Measurements from ENCODE around the gene CYB5R4.
"Not testable (repeated sequence)": the region's sequence is repeated elsewhere in the genome, so short reads cannot be mapped to it uniquely, and the experiment has no call there.

CYB5R4 gene

GRCh38 chr6:83927470-83927869 is 68.0 kb downstream of the CYB5R4 start:
- no peak overlapping the region for H3K9ac ChIP-seq

DNA sequence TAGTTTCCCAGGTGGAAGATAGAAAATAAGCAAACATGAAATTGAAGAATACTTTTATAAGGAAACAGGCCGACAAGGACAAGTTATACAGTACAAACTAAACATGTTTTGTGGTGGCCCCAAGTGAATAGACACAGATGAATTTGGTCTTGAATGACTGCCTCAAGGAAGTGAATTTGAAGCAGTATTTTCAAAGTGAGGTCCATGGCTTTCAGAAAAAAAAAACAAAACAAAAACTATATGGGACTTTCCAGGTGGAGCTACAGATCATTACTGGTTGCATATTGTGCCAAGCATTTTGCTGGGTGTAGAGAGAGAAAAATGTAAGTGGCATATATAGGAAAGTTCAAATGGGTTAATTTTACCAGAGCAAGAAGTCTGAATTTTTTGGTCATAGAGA is 68.8 kb downstream of the CYB5R4 start:
- Histone ChIP-seq H2AFZ (no peak overlapping the region), H3K79me2 (no peaks in the 10 kb centered on the region), H3K9ac (no peak overlapping the region), H3K4me2 (ENCODE audit: low read length) (no peak overlapping the region), H3K4me1 (no peaks in the 10 kb centered on the region), H3K27me3 (ENCODE audit: control insufficient read depth, insufficient read depth, low read length) (no peaks in the 10 kb centered on the region), H3K27ac (no peak overlapping the region), H3K36me3 (ENCODE audit: control insufficient read depth, insufficient read depth, low read length) (no peaks in the 10 kb centered on the region), H3K9me3 (ENCODE audit: control insufficient read depth, low read length) (no peaks in the 10 kb centered on the region), H3K4me3 (ENCODE audit: low read depth, low read length) (no peak overlapping the region)
- TF ChIP-seq, protein P1, sequence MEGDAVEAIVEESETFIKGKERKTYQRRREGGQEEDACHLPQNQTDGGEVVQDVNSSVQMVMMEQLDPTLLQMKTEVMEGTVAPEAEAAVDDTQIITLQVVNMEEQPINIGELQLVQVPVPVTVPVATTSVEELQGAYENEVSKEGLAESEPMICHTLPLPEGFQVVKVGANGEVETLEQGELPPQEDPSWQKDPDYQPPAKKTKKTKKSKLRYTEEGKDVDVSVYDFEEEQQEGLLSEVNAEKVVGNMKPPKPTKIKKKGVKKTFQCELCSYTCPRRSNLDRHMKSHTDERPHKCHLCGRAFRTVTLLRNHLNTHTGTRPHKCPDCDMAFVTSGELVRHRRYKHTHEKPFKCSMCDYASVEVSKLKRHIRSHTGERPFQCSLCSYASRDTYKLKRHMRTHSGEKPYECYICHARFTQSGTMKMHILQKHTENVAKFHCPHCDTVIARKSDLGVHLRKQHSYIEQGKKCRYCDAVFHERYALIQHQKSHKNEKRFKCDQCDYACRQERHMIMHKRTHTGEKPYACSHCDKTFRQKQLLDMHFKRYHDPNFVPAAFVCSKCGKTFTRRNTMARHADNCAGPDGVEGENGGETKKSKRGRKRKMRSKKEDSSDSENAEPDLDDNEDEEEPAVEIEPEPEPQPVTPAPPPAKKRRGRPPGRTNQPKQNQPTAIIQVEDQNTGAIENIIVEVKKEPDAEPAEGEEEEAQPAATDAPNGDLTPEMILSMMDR (IDR thresholded peaks at IDR 0.05): no peak

More at GRCh38 chr6:83927470-83927869, 68.0 kb downstream of the CYB5R4 start:
- H3K79me2 ChIP-seq: no peaks in the 10 kb centered on the region
- H3K27me3 ChIP-seq (ENCODE audit: control insufficient read depth, insufficient read depth, low read length): no peaks in the 10 kb centered on the region
- TF ChIP-seq, protein P1 (IDR thresholded peaks at IDR 0.05): no peak
- no peak overlapping the region for H3K4me3 ChIP-seq (ENCODE audit: low read depth, low read length)
- H3K36me3 ChIP-seq (ENCODE audit: control insufficient read depth, insufficient read depth, low read length): no peaks in the 10 kb centered on the region
- H3K9me3 ChIP-seq (ENCODE audit: control insufficient read depth, low read length): no peaks in the 10 kb centered on the region
- no peak overlapping the region for H3K4me2 ChIP-seq (ENCODE audit: low read length)
- H2AFZ ChIP-seq: no peak overlapping the region
- no peaks in the 10 kb centered on the region for H3K4me1 ChIP-seq
- H3K27ac ChIP-seq: no peak overlapping the region

GRCh38 chr6:83946201-83946833 is 86.8 kb downstream of the CYB5R4 start:
- not testable (repeated sequence) for H3K27ac ChIP-seq; H2AFZ ChIP-seq; H3K36me3 ChIP-seq (ENCODE audit: control insufficient read depth, insufficient read depth, low read length); H3K9me3 ChIP-seq (ENCODE audit: control insufficient read depth, low read length); H3K4me1 ChIP-seq; H3K9ac ChIP-seq; H3K79me2 ChIP-seq; H3K4me2 ChIP-seq (ENCODE audit: low read length); H3K4me3 ChIP-seq (ENCODE audit: low read depth, low read length); H3K27me3 ChIP-seq (ENCODE audit: control insufficient read depth, insufficient read depth, low read length)

GRCh38 chr6:83947983-83948382 is 88.5 kb downstream of the CYB5R4 start:
- not testable (repeated sequence) for H3K4me1 ChIP-seq; H3K4me2 ChIP-seq (ENCODE audit: low read length); H3K27me3 ChIP-seq (ENCODE audit: control insufficient read depth, insufficient read depth, low read length); H3K27ac ChIP-seq; H3K4me3 ChIP-seq (ENCODE audit: low read depth, low read length); H3K9ac ChIP-seq; H3K9me3 ChIP-seq (ENCODE audit: control insufficient read depth, low read length); H3K79me2 ChIP-seq; H2AFZ ChIP-seq; H3K36me3 ChIP-seq (ENCODE audit: control insufficient read depth, insufficient read depth, low read length)

- H2AFZ ChIP-seq: no peak overlapping the region
- H3K9ac ChIP-seq: no peak overlapping the region
- no peaks in the 10 kb centered on the region for H3K79me2 ChIP-seq
- no peaks in the 10 kb centered on the region for H3K4me1 ChIP-seq
- H3K9me3 ChIP-seq (ENCODE audit: control insufficient read depth, low read length): no peaks in the 10 kb centered on the region
- no peaks in the 10 kb centered on the region for H3K27me3 ChIP-seq (ENCODE audit: control insufficient read depth, insufficient read depth, low read length)
- no peak overlapping the region for H3K27ac ChIP-seq
- H3K36me3 ChIP-seq (ENCODE audit: control insufficient read depth, insufficient read depth, low read length): no peaks in the 10 kb centered on the region
- no peak overlapping the region for H3K4me3 ChIP-seq (ENCODE audit: low read depth, low read length)
- TF ChIP-seq, protein P1 (IDR thresholded peaks at IDR 0.05): no peak
- H3K4me2 ChIP-seq (ENCODE audit: low read length): no peak overlapping the region
These were observed 89.4 kb downstream of the CYB5R4 start for GRCh38 chr6:83948851-83949250.

DNA sequence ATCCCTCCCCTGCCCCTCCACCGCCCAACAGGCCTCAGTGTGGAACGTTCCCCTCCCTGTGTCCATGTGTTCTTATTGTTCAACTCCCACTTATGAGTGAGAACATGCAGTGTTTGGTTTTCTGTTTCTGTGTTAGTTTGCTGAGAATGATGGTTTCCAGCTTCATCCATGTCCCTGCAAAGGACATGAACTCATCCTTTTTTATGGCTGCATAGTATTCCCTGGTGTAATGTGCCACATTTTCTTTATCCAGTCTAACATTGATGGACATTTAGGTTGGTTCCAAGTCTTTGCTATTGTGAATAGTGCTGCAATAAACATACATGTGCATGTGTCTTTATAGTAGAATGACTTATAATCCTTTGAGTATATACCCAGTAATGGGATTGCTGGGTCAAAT is 91.9 kb downstream of the CYB5R4 start:
- not testable (repeated sequence) for H3K36me3 ChIP-seq (ENCODE audit: control insufficient read depth, insufficient read depth, low read length); H3K4me1 ChIP-seq; H2AFZ ChIP-seq; H3K4me3 ChIP-seq (ENCODE audit: low read depth, low read length); H3K27me3 ChIP-seq (ENCODE audit: control insufficient read depth, insufficient read depth, low read length); H3K4me2 ChIP-seq (ENCODE audit: low read length); H3K9ac ChIP-seq; H3K27ac ChIP-seq; H3K79me2 ChIP-seq; H3K9me3 ChIP-seq (ENCODE audit: control insufficient read depth, low read length)
